Peyer's patch (tissue), 4 donors: ENCODE measurements around the gene KRTAP5-6. TPM values are rescaled to one million over a fixed set of nuclear protein-coding genes. Genes with fewer than 3 reads are reported as not detected.

Experiments used
- DNase-seq, 3 donors: peaks; one replicate each; pipeline ENCODE4 v3.0.0-alpha.2; 2017 to 2019
- H3K27ac ChIP-seq, 4 donors: fragments of 200-600 bp; sonication (generic); one replicate each; pipeline ENCODE4 v1.5.1; 2016 to 2019
- H3K27me3 ChIP-seq, 2 donors: fragments of 200-600 bp; sonication (generic); one replicate each; pipeline ENCODE4 v1.5.1; 2019
- H3K36me3 ChIP-seq, 3 donors: fragments of 200-600 bp; sonication (generic); one replicate each; pipeline ENCODE4 v1.5.1; 2016 to 2019
- H3K4me1 ChIP-seq, 4 donors: fragments of 200-600 bp; sonication (generic); one replicate each; pipeline ENCODE4 v1.5.1; 2016 to 2019
- H3K4me3 ChIP-seq, 4 donors: fragments of 200-600 bp; sonication (generic); 1 replicate in 3 of 4; 2 replicates in 1 of 4; pipeline ENCODE4 v1.5.1; 2016 to 2019; ENCODE audit warnings: mild to moderate bottlenecking in 1 of 4
- H3K9me3 ChIP-seq, 4 donors: fragments of 200-600 bp; sonication (generic); one replicate each; pipeline ENCODE4 v1.5.1; 2016 to 2019; ENCODE audit warnings: mild to moderate bottlenecking in 1 of 4
- CTCF ChIP-seq, 6 experiments: fragments of 450-650 bp in 4 of 6; fragments of 200-600 bp in 2 of 6; sonication (generic) in 1 of 6; IDR thresholded peaks; one replicate each; pipeline ENCODE4 v1.5.1; 2017 to 2019; ENCODE audit warnings: antibody characterized with exemption in 6 of 6, mild to moderate bottlenecking in 3 of 6, moderate library complexity in 1 of 6
- POLR2A ChIP-seq, 2 donors: fragments of 450-650 bp; IDR thresholded peaks; one replicate each; pipeline ENCODE4 v1.5.1; 2017; ENCODE audit warnings: antibody characterized with exemption in 2 of 2, mild to moderate bottlenecking in 2 of 2, moderate library complexity in 2 of 2
- total RNA-seq, 4 donors: library from RNA; depleted of rRNA; stranded (reverse); fragments of >200 nt; gene quantifications; one replicate each; pipeline ENCODE4 v1.1.0, GENCODE V29; 2016

KRTAP5-6 gene
- total RNA-seq, 4 donors from 2014 or later: not detected

- H3K4me3 ChIP-seq: no peak overlapping the region
- H3K4me1 ChIP-seq: peaks cover 0 to 11% (median 2%) of the 10 kb centered on the region in 4 donors
- DNase-seq: peak in 2 of 3 donors; percentile 43
- TF ChIP-seq CTCF (IDR thresholded peaks at IDR 0.05): no peak
- TF ChIP-seq POLR2A (IDR thresholded peaks at IDR 0.05): no peak
- H3K36me3 ChIP-seq: no peaks in the 10 kb centered on the region
- H3K27ac ChIP-seq: no peak overlapping the region
- H3K27me3 ChIP-seq: no peaks in the 10 kb centered on the region
- no peaks in the 10 kb centered on the region for H3K9me3 ChIP-seq
Observed at GRCh38 chr11:1654388-1655167, 42.4 kb upstream of the KRTAP5-6 start.

- TF ChIP-seq POLR2A (IDR thresholded peaks at IDR 0.05): no peak
- no peak for TF ChIP-seq CTCF (IDR thresholded peaks at IDR 0.05)
- H3K9me3 ChIP-seq: no peaks in the 10 kb centered on the region
- no peaks in the 10 kb centered on the region for H3K27me3 ChIP-seq
- DNase-seq: peak in 1 of 3 donors; percentile 36
- peaks cover 0 to 11% (median 2%) of the 10 kb centered on the region in 4 donors for H3K4me1 ChIP-seq
- H3K36me3 ChIP-seq: no peaks in the 10 kb centered on the region
- no peak overlapping the region for H3K27ac ChIP-seq
- H3K4me3 ChIP-seq: no peak overlapping the region
Observed at GRCh38 chr11:1655168-1656060, 41.6 kb upstream of the KRTAP5-6 start.

GRCh38 chr11:1656061-1656441, 40.9 kb upstream of the KRTAP5-6 start:
- peak in 1 of 3 donors; percentile 28 for DNase-seq
- Histone ChIP-seq H3K9me3 (no peaks in the 10 kb centered on the region), H3K4me3 (no peak overlapping the region), H3K27me3 (no peaks in the 10 kb centered on the region), H3K27ac (no peak overlapping the region), H3K4me1 (peaks cover 0 to 11% (median 2%) of the 10 kb centered on the region in 4 donors), H3K36me3 (no peaks in the 10 kb centered on the region)
- TF ChIP-seq POLR2A (IDR thresholded peaks at IDR 0.05) (no peak), CTCF (IDR thresholded peaks at IDR 0.05) (no peak)

- TF ChIP-seq CTCF (IDR thresholded peaks at IDR 0.05) (no peak), POLR2A (IDR thresholded peaks at IDR 0.05) (no peak)
- Histone ChIP-seq H3K27me3 (no peaks in the 10 kb centered on the region), H3K27ac (no peak overlapping the region), H3K4me1 (peaks cover 0 to 11% (median 2%) of the 10 kb centered on the region in 4 donors), H3K9me3 (no peaks in the 10 kb centered on the region), H3K36me3 (no peaks in the 10 kb centered on the region), H3K4me3 (no peak overlapping the region)
- peak in 1 of 3 donors; percentile 25 for DNase-seq
Observed at GRCh38 chr11:1656670-1657069, 40.3 kb upstream of the KRTAP5-6 start.

- peaks cover 0 to 6% (median 0%) of the 10 kb centered on the region in 4 donors for H3K4me1 ChIP-seq
- no peak overlapping the region for H3K27ac ChIP-seq
- no peaks in the 10 kb centered on the region for H3K27me3 ChIP-seq
- TF ChIP-seq POLR2A (IDR thresholded peaks at IDR 0.05): no peak
- no peak for TF ChIP-seq CTCF (IDR thresholded peaks at IDR 0.05)
- H3K36me3 ChIP-seq: no peaks in the 10 kb centered on the region
- no peaks in the 10 kb centered on the region for H3K9me3 ChIP-seq
- peak in 1 of 3 donors; percentile 37 for DNase-seq
- no peak overlapping the region for H3K4me3 ChIP-seq
Observed at GRCh38 chr11:1659506-1659905, 37.5 kb upstream of the KRTAP5-6 start.
